Skin of body (tissue), 3 donors: ENCODE results near the gene WARS2. TPM values are rescaled to one million over a fixed set of nuclear protein-coding genes. Genes with fewer than 3 reads are reported as not detected.

Source experiments
- DNase-seq: peaks from one replicate; lab custom pipeline; 2025; lab: John Stamatoyannopoulos, UW
- small RNA-seq: library from RNA; depleted of rRNA; stranded (forward); fragments of <200 nt; gene quantifications from one replicate; pipeline ENCODE3, GENCODE V24; 2014; ENCODE audit warnings: low replicate concordance
- total RNA-seq: library from RNA; depleted of rRNA; stranded (reverse); fragments of >200 nt; gene quantifications from one replicate; pipeline ENCODE4 v1.2.3, GENCODE V29; 2014

The WARS2 gene
- total RNA-seq, 1 donor from 2014 or later, result 39.9 TPM

- DNase-seq, result peak; percentile 24
Measured at GRCh38 chr1:118985640-118986554, 154.6 kb downstream of the WARS2 start.

DNA sequence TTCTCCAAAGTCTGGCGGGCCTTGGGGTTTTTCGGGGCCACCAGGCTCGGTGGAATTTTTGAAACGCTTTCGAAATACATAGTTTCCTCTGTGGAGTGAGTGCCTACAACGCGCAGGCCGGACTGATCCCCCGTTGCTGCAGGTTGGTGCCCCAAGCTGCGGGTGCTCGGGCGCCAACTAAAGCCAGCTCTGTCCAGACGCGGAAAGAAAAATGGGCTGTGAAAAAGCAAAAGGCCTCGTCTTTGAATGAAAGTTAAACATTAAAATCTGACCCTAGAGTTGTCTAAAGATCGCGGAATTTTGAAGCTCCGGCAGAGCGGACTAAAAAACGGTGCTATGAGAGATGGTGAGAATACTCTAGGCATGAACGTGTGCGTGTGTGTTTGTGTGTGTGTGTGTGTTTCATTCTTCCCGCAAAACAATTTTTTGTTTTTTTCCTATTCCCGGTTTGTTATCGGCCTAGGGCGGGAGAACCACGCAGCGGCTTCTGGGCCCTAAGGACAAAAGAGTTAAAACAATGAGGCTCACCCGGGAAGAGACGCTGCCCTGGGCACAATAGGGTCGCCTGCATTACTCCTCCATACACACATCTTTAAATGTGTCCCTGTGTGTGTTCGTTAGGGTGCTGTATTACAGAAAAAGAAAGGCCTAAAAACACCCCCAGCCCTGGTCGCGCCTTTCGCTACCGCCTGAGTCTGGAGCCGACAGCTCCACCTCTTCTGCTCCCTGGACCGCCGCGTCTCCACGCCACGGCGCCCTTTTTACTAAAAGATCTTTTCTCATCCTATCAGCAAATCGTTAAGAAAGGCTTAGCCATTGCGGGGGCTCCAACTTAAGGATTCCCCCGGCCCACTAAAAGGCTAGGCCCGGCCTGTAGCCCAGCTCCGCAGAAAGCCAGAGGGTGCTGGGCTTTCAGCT is 155.5 kb downstream of the WARS2 start:
- DNase-seq, result no peak

GRCh38 chr1:118984086-118984721 is 156.2 kb downstream of the WARS2 start:
- peak; percentile 57 for DNase-seq

GRCh38 chr1:118983558-118984041 is 156.9 kb downstream of the WARS2 start:
- DNase-seq, result peak; percentile 47

- DNase-seq, result peak; percentile 24
Measured at GRCh38 chr1:118982821-118983557, 157.5 kb downstream of the WARS2 start.

- DNase-seq, result peak; percentile 61
Measured at GRCh38 chr1:118982266-118982665, 158.2 kb downstream of the WARS2 start.

DNA sequence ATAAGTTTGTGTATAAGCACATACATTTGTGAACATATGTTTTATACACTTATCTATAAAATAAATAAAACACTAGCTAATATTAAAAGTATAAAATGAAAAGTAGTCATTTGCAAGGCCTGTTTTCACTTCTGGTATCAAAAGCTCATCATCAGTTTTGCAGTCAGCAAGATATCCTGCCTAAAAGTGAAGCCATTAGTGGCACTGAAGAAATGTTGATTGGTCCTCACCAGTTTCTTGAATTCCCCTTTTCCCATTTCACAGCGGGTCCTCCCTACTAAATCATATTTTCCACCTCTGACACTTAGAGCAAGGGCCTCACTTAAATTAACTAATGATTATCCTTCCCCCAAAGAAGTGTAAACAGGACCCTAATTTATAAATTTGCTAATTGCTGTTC is 159.0 kb downstream of the WARS2 start:
- DNase-seq, result peak; percentile 28

Small RNA genes within 50 kb of the gene (small RNA-seq; reads per million reads assigned to genes)
- not detected for gene AL139420.2

Other genes starting within 250 kb of the WARS2 start
- 33.9 TPM for gene TBX15, start 152.3 kb downstream of the WARS2 start, total RNA-seq
- gene HAO2, start 228.1 kb upstream of the WARS2 start, total RNA-seq, result 0.20 TPM